Endometrium (tissue), 2 donors: ENCODE measurements around the gene CLPX.
"Not testable (repeated sequence)": the region's sequence is repeated elsewhere in the genome, so short reads cannot be mapped to it uniquely, and the experiment has no call there.

Source experiments
- FAIRE-seq: peaks from 2 replicates; lab custom pipeline; 2012; peaks lifted over from hg19 to GRCh38; lab: Jason Lieb, UNC
- donor health status: control.
- donor health status: control.

CLPX gene

GRCh38 chr15:65171428-65171827 is 13.7 kb downstream of the CLPX start:
- FAIRE-seq: no peak

- no peak for FAIRE-seq
These were observed 19.3 kb downstream of the CLPX start for GRCh38 chr15:65165875-65166274.

- FAIRE-seq: no peak
These were observed 21.0 kb downstream of the CLPX start for GRCh38 chr15:65164139-65164538.

- FAIRE-seq: no peak
These were observed 22.1 kb downstream of the CLPX start for GRCh38 chr15:65163041-65163440.

GRCh38 chr15:65156692-65157091 is 28.4 kb downstream of the CLPX start:
- no peak for FAIRE-seq

GRCh38 chr15:65154720-65155119 is 30.4 kb downstream of the CLPX start:
- no peak for FAIRE-seq

GRCh38 chr15:65147902-65148301 is 37.2 kb downstream of the CLPX start:
- FAIRE-seq: no peak

- FAIRE-seq: no peak
These were observed 38.7 kb downstream of the CLPX start for GRCh38 chr15:65146438-65146837.

- FAIRE-seq: not testable (repeated sequence)
These were observed 46.5 kb downstream of the CLPX start for GRCh38 chr15:65138631-65139030.

GRCh38 chr15:65137893-65138292 is 47.2 kb downstream of the CLPX start:
- not testable (repeated sequence) for FAIRE-seq

- FAIRE-seq: not testable (repeated sequence)
These were observed 48.1 kb downstream of the CLPX start for GRCh38 chr15:65137089-65137488.

- no peak for FAIRE-seq
These were observed 50.6 kb downstream of the CLPX start for GRCh38 chr15:65134538-65134937.

GRCh38 chr15:65133548-65134200 is 51.5 kb downstream of the CLPX start, which contains the start of gene PDCD7:
PDCD7 (minus strand) TSS chr15:65133808; CDS start chr15:65133781, 27 bp downstream.
- no peak for FAIRE-seq

- no peak for FAIRE-seq
These were observed 52.1 kb downstream of the CLPX start for GRCh38 chr15:65132878-65133547.

- FAIRE-seq: no peak
These were observed 54.2 kb downstream of the CLPX start for GRCh38 chr15:65130941-65131340.

GRCh38 chr15:65115542-65115941 is 69.6 kb downstream of the CLPX start:
- FAIRE-seq: no peak

- no peak for FAIRE-seq
These were observed 70.1 kb downstream of the CLPX start, which contains the start of gene UBAP1L for GRCh38 chr15:65115086-65115485. UBAP1L (minus strand) TSS chr15:65115200; CDS start chr15:65106215, 8,985 bp downstream.

- no peak for FAIRE-seq
These were observed 74.4 kb downstream of the CLPX start for GRCh38 chr15:65110676-65111292.

GRCh38 chr15:65106011-65106590 is 79.0 kb downstream of the CLPX start:
- no peak for FAIRE-seq

- no peak for FAIRE-seq
These were observed 80.1 kb downstream of the CLPX start for GRCh38 chr15:65105038-65105437.

GRCh38 chr15:65102912-65103311 is 82.2 kb downstream of the CLPX start:
- FAIRE-seq: no peak

GRCh38 chr15:65101891-65102708 is 83.0 kb downstream of the CLPX start:
- FAIRE-seq: no peak
